GM18909 (cell line): ENCODE data around the gene NDUFC2.
"Not testable (repeated sequence)": the region's sequence is repeated elsewhere in the genome, so short reads cannot be mapped to it uniquely, and the experiment has no call there.

ENCODE experiments used
- ATAC-seq: cut with Tn5 transposase; IDR thresholded peaks from one replicate; pipeline ENCODE4 v1.9.1; 2021; ENCODE audit warnings: mild to moderate bottlenecking; ENCODE audit not compliant: unreplicated experiment, poor library complexity

Gene NDUFC2

DNA sequence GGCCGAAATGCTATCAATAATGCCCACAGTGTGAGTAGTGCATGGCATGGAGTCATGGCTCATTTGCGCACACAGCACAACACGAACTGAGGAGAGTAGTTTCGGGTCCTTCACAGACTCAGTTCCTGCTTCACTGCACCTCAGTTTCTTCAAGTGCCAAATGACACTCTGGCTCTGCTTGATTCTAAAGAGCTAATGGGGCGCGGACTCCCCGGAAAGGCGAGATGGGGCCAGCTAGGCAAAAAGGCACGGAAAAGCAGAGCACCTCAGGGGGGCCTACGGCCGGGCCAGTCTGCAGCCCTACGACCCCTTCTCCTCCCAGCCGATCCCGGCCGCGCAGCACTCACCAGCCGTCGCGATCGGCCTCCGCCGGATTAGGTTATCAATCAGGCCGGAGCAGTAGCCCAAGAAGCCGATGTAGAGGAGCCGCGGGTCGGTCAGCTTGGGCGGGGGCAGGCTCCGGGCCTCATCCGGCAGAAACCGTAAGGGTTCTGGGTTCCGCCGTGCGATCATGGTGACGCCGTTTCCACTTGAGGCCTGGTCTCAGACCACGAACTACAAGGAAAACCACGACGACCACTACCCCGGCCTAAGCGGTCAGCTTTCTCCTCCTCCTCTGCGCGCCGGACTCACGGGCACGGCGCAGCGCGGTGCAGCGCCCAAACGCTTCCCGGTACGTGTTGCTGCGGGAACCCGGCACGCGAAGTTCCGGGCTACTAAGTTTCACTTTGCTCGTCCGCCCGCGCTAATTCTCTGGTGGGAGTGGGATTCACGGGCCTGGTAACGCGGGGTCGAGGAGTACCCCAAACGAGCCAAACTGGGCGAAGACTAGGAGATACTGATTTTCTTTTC, at the start of gene NDUFC2:
Gene NDUFC2, minus strand, starts transcription at position 631 of the 852 bp plus-strand sequence. Its CDS starts 118 bp downstream, at position 513.
- ATAC-seq, result peak; percentile 86

GRCh38 chr11:78127403-78127802, 47.7 kb upstream of the NDUFC2 start:
- ATAC-seq, result no peak

- ATAC-seq, result peak; percentile 71
Measured at GRCh38 chr11:78112582-78113275, 33.1 kb upstream of the NDUFC2 start.

DNA sequence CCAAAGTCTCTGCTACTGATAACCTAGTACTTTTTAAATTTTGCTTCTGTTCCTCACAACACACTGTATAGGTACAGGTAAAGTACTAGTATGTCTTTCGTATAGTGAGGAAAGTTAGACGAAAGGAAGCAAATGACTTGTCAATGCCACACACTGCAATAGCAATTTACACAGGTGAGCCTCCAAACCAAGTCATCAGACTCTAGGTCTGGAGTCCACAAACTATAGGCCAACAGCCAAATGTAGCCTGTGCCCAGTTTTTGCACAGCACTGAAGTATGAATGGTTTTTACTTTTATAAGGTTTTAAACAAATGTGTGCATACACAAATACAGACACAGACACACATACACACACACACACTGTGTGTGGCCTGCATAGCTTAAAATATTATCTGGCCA, 31.6 kb upstream of the NDUFC2 start:
- no peak for ATAC-seq

DNA sequence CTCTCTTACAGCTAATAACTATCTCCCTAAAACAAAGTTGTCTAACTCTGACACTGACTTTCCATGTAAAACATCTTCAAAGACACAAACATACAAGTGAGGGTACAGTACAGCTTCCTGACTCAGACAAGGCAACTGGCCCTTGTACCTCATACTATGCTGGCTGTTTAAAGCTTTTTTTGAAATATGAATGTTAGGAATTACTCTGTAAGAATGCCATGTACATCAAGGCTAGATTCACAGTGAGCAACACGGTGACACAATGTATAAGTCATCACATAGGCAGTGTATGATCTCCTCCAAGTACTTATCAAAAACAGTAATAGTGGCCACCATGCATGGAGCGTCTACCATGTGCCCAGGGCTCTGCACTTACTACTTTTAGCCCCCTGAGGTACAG, 31.2 kb upstream of the NDUFC2 start:
- no peak for ATAC-seq

- no peak for ATAC-seq
Measured at GRCh38 chr11:78110351-78110750, 30.7 kb upstream of the NDUFC2 start.

DNA sequence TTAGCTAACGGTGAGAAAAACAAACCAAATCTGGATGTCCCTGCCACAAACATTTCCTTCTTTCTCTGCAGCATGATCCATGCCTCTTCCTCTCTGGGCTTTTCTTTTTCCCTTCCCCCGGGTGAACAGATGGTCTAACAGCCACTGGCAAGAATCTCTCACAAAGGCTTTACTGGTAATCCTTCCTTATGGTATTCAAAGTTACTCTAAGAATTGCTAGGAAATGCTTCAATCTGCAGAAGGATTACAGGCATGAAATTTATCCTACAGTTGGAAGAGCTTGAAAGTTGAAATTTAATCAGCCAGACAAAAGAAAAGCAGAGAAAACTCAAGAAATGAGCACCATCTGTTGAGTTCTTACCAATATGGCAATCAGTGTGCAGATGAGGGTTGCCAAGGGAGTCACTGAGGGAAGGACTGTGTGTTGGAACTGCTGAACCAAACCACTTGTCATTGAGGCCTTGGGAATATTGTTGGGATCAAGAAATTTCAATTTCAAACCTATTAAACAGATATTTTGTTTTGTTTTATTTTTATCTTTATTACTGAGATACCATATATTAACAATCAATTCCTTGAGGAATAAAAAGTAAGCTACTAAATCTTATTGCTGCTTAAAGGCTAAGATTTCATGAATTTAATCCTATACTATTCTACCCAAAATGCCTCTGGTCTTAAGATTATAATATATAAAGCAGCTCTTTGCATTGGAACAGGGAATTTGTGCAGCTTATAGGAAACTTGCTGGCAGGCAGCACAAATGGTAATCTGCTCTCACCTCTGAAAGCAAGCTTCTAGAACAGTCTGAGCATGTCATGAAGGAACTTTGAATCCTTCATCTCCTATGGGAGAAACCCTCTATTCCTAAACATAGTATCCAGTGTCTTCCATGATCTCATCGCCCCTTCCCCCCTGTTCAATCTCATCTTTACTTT, 29.7 kb upstream of the NDUFC2 start:
- no peak for ATAC-seq

GRCh38 chr11:78100676-78101472, 21.2 kb upstream of the NDUFC2 start:
- ATAC-seq, result no peak

DNA sequence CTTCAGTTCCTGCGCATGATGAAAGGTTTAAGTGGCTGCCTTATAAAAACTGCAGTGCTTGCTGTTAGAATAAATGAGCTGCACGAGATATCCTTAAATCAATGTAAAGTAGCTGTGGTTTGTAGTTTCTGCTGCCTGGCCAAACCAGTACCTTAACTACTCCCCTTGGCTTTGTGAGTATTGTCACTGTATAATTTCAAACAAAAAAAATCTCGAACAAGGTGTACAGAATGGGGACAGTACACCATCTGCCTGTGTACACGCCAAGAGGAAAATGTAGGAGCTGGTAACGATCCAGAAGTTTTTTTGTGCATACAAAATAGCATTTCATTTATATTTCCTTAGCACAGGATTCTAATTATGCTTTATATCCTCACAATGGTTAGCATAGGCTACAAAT, 20.6 kb upstream of the NDUFC2 start:
- ATAC-seq, result no peak

- ATAC-seq, result no peak
Measured at GRCh38 chr11:78099666-78100065, 20.0 kb upstream of the NDUFC2 start.

DNA sequence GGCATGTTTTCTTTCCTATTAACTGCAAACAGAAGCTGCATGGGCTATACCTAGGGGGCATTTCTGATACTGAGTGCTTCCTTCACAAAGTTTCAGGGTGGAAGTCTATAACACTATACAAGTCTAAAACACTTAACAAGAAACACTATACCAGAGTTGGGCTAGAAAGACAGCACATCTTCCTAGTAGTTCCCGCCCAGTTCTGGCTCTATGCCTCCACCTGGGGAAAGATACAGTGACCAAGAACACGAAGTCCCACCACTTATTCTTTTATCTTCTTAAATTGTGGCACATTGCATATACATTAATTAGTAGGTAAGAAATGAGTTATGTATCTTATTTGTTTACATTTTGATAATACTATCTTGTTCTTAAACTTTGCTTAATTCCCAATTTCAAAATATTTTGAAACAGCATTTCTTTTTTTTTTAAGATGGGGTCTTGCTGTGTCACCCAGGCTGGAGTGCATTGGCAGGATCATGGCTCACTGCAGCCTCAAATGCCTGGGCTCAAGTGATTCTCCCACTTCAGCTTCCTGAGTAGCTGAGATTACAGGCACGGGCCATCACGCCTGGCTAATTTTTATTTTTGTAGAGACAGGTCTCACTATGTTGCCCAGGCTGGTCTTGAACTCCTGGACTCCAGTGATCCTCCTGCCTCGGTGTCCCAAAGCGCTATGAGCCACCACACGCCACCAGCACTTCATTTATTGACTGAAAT, 18.2 kb upstream of the NDUFC2 start:
- ATAC-seq, result no peak

- ATAC-seq, result no peak
Measured at GRCh38 chr11:78094250-78094649, 14.6 kb upstream of the NDUFC2 start.

GRCh38 chr11:78086521-78087074, 6.9 kb upstream of the NDUFC2 start:
- not testable (repeated sequence) for ATAC-seq

- ATAC-seq, result no peak
Measured at GRCh38 chr11:78085972-78086371, 6.3 kb upstream of the NDUFC2 start.

DNA sequence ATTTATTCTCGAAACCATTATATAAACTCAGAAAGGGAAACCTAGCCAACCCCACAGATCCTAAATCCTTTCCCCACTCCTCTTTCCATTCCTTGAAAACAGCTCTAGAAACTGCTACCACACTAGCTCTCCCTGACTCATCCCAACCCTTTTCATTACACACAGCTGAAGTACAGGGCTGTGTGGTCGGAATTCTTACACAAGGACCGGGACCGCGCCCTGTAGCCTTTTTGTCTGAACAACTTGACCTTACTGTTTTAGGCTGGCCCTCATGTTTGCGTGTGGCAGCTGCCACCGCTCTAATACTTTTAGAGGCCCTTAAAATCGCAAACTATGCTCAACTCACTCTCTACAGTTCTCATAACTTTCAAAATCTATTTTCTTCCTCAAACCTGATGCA, 4.8 kb upstream of the NDUFC2 start:
- not testable (repeated sequence) for ATAC-seq

GRCh38 chr11:78083021-78083420, 3.4 kb upstream of the NDUFC2 start:
- no peak for ATAC-seq

- ATAC-seq, result no peak
Measured at GRCh38 chr11:78082146-78082545, 2.5 kb upstream of the NDUFC2 start.

- no peak for ATAC-seq
Measured at GRCh38 chr11:78081583-78081982, 1.9 kb upstream of the NDUFC2 start.
